Measurements from ENCODE around the gene CFAP221. TPM values are rescaled to one million over a fixed set of nuclear protein-coding genes. Genes with fewer than 3 reads are reported as not detected.

The CFAP221 gene
- total RNA-seq, 2 experiments from 2014 or later: not detected

GRCh38 chr2:119518401-119519056 is 25.7 kb upstream of the CFAP221 start:
- Mint-ChIP-seq H3K9me3 (no peaks in the 10 kb centered on the region), H3K4me1 (ENCODE audit: low read depth) (no peaks in the 10 kb centered on the region), H3K36me3 (ENCODE audit: low read depth) (no peaks in the 10 kb centered on the region), H3K27me3 (peaks cover 72% of the 10 kb centered on the region), H3K4me3 (no peak overlapping the region), H3K27ac (no peak overlapping the region)
- DNase-seq (no peak), ATAC-seq (ENCODE audit: poor library complexity) (no peak)
- ChIA-PET CTCF (no interaction called here), POLR2A (no interaction called here)
- Histone ChIP-seq H3K36me3 (ENCODE audit: insufficient read depth, low read length) (no peaks in the 10 kb centered on the region), H3K27me3 (ENCODE audit: control insufficient read depth in 1 of 2, insufficient read depth in 2 of 2, low read length in 2 of 2) (peaks cover 4 to 8% of the 10 kb centered on the region in 2 experiments), H3K4me1 (ENCODE audit: insufficient read depth, low read length) (no peaks in the 10 kb centered on the region), H3K27ac (ENCODE audit: low read depth in 1 of 2, low read length in 2 of 2) (no peak overlapping the region), H3K9me3 (ENCODE audit: control insufficient read depth in 1 of 2, insufficient read depth in 1 of 2, low read length in 2 of 2) (no peaks in the 10 kb centered on the region), H3K4me3 (ENCODE audit: low read length) (no peak overlapping the region)
- TF ChIP-seq CTCF (IDR thresholded peaks at IDR 0.05): no peak
- intact Hi-C loops (cut with DNase I, micrococcal nuclease): loop anchor here in 1 of 2 experiments (10.0 kb wide), 1 partner anchor 306 kb away; no protein-coding TSS in a partner anchor

DNA sequence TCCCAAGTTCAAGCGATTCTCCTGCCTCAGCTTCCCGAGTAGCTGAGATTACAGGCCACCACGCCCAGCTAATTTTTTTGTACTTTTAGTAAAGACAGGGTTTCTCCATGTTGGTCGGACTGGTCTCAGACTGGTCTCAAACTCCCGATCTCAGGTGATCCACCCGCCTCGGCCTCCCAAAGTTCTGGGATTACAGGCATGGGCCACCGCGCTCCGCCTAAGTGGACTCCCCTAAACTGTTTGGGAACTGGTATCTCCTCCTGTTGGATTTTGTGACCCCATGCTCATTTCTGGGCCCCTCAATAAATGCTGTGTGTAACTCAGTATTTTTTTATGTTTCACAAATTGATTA is 25.2 kb upstream of the CFAP221 start:
- Mint-ChIP-seq H3K9me3 (no peaks in the 10 kb centered on the region), H3K4me3 (no peak overlapping the region), H3K4me1 (ENCODE audit: low read depth) (no peaks in the 10 kb centered on the region), H3K27me3 (peaks cover 75% of the 10 kb centered on the region), H3K36me3 (ENCODE audit: low read depth) (no peaks in the 10 kb centered on the region), H3K27ac (no peak overlapping the region)
- H3K9me3 ChIP-seq (ENCODE audit: control insufficient read depth in 1 of 2, insufficient read depth in 1 of 2, low read length in 2 of 2): no peaks in the 10 kb centered on the region
- DNase-seq: no peak
- no peaks in the 10 kb centered on the region for H3K36me3 ChIP-seq (ENCODE audit: insufficient read depth, low read length)
- no peaks in the 10 kb centered on the region for H3K4me1 ChIP-seq (ENCODE audit: insufficient read depth, low read length)
- intact Hi-C loops (cut with DNase I, micrococcal nuclease): loop anchor here in 1 of 2 experiments (10.0 kb wide), 1 partner anchor 306 kb away; no protein-coding TSS in a partner anchor
- ChIA-PET CTCF (no interaction called here), POLR2A (no interaction called here)
- no peak for TF ChIP-seq CTCF (IDR thresholded peaks at IDR 0.05)
- no peak overlapping the region for H3K27ac ChIP-seq (ENCODE audit: low read depth in 1 of 2, low read length in 2 of 2)
- H3K4me3 ChIP-seq (ENCODE audit: low read length): no peak overlapping the region
- ATAC-seq (ENCODE audit: poor library complexity): no peak
- peaks cover 4 to 8% of the 10 kb centered on the region in 2 experiments for H3K27me3 ChIP-seq (ENCODE audit: control insufficient read depth in 1 of 2, insufficient read depth in 2 of 2, low read length in 2 of 2)

DNA sequence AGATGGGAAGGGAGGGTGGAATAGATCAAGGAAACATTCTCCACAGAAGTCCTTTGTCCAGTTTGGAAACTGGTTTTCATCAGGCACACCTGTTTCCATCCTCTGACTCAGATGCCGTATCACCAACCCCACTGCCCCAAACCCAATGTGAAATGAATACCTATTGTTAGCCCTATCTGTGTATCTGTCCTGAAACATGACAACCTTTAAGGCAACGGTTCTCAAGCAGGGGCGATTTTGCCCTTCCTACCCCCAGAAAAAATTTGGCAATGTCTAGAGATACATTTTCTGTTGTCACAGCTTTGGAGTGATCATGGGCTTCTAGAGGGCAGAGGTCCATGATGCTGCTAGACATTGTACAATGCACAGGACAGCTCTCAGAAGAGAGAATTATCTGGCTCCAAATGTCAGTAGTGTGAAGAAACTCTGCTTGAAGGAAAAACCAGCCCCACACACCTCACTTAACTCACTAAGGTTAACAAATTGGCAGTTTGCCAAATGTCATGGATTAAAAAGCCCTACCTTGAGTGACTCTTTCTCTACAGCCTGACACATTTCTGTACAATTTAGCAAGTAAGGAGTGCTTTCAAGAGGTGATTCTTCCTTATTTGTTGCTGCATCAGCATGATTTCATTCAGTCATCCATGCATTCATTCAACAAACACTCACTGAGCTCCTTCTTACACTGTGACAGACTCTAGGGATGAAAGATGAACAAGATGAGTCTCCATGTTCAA is 23.4 kb upstream of the CFAP221 start:
- no peaks in the 10 kb centered on the region for H3K9me3 Mint-ChIP-seq
- ATAC-seq (ENCODE audit: poor library complexity) (no peak), DNase-seq (no peak)
- no peak overlapping the region for H3K27ac ChIP-seq (ENCODE audit: low read depth in 1 of 2, low read length in 2 of 2)
- no peak overlapping the region for H3K4me3 ChIP-seq (ENCODE audit: low read length)
- peaks cover 71% of the 10 kb centered on the region for H3K27me3 Mint-ChIP-seq
- intact Hi-C loops (cut with DNase I, micrococcal nuclease): no loop called here
- CTCF ChIA-PET: no interaction called here
- peaks cover 13 to 15% of the 10 kb centered on the region in 2 experiments for H3K27me3 ChIP-seq (ENCODE audit: control insufficient read depth in 1 of 2, insufficient read depth in 2 of 2, low read length in 2 of 2)
- H3K4me1 ChIP-seq (ENCODE audit: insufficient read depth, low read length): no peaks in the 10 kb centered on the region
- no peaks in the 10 kb centered on the region for H3K9me3 ChIP-seq (ENCODE audit: control insufficient read depth in 1 of 2, insufficient read depth in 1 of 2, low read length in 2 of 2)
- no peak overlapping the region for H3K27ac Mint-ChIP-seq
- H3K4me1 Mint-ChIP-seq (ENCODE audit: low read depth): no peaks in the 10 kb centered on the region
- no peak overlapping the region for H3K4me3 Mint-ChIP-seq
- POLR2A ChIA-PET: no interaction called here
- H3K36me3 ChIP-seq (ENCODE audit: insufficient read depth, low read length): no peaks in the 10 kb centered on the region
- TF ChIP-seq CTCF (IDR thresholded peaks at IDR 0.05): no peak
- H3K36me3 Mint-ChIP-seq (ENCODE audit: low read depth): no peaks in the 10 kb centered on the region

Data from CD4-positive, alpha-beta T cell (primary cell).